GM19455 (cell line): Measurements from ENCODE around the gene RAPGEF5.
A peak's percentile ranks its signal among the peaks of the same experiment; 100 is the strongest.

ENCODE experiments used
- ATAC-seq: cut with Tn5 transposase; IDR thresholded peaks from one replicate; pipeline ENCODE4 v1.9.1; 2021; ENCODE audit not compliant: unreplicated experiment

Gene RAPGEF5

DNA sequence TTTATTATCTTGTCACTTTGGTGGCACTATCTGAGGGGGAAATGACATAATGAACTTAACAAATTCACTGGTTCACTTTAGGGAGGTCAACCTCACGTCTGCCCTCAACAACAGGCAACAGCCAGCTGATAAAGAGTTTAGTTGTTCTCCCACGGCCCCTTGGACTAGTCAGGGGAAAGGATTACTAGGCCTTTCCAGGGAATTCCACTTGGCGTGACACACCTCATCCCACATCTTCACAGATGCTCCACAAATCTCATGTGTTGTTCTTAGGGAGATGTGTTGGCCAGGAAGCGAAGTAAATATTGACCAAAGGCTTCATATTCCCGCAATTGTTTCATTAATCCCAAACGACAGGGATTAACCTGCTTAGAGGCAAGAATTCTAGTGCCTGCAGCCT lies 227.8 kb downstream of the RAPGEF5 start:
- no peak for ATAC-seq

DNA sequence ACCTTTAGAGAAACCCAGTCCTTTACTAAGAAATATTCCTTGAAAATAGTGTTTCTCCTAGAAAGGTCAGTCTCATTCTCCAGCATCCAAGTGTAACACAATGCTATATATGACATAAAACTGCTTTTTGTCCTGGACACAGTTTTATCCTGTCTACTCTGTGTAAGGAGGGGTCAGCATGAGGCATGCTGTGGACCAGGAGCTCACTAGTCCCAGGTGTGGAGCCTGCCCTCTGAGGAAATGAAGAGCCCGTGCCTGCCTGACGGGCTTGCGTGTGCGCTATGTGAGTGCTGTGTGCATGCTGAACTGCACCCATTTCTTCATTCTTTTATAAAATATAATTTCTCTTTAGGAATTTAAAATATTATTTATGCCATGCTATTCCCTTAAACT lies 228.4 kb downstream of the RAPGEF5 start:
- ATAC-seq, result no peak

DNA sequence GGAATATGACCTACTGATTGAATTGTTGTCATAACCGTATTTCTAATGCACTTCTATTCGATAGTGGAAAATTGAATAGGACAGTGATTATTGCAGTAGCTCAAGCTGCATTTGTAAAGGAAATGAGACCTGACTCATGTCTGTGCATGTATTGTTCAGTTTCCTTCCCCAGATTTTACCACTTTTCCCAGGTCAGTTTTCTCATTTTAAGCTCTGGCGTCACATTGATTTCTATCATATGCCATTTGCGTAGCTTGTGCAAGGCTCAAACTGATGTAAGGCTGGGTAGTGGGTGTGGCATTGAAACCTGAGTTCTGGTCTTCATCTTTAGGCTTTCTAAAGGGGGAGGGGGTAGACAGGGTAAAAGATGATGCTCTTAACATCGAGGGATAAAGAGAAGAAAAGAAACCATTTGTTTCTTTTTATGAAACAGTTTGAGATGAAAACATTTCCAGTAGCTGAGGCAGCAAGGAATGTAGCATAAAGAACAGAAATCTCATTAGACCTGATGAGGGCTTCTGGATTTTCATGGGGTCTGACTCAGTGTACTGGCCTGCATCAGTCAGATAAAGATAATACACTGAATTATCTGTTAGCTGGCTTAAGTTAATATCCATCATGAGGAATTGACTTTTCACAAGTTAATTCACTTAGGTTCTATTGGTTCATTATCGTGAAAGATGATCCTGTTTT lies 229.0 kb downstream of the RAPGEF5 start:
- ATAC-seq, result no peak

DNA sequence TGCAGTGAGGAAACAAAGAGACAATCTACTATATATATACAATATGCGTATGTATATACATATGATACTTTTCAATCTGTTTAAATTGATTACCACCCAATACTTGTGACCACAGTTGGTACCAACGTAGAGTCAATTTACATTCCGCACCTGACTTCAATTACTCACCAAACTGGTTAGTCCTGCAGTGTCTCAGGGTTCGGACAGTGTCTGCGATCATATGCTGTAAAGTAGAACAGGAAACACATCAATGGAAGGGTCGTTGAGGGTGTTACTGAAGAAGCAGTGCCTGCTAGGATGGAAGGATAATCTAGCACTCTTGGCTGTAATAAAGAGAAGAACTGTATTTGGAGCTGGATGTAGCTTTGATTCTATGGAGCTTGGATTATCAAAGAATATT lies 231.5 kb downstream of the RAPGEF5 start:
- ATAC-seq, result no peak

DNA sequence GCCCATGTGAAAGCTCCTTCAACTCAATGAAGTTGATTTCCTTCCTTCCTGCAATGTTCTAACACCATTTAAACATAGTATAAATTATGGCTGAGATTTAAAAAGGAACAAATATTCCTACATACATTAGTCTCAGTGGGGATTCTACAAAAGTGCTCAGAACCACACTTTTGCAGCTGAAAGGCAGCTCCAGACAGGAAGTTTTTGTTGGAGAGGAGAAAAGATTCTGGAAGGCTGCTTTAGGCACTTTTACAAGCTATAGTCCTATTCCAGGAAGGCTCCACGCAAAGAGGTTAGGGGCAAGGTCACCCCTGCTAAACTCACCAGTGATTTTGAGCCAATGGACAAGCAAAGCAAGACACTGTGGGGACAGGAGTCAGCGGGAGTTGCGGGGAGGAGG lies 232.0 kb downstream of the RAPGEF5 start:
- ATAC-seq, result no peak

DNA sequence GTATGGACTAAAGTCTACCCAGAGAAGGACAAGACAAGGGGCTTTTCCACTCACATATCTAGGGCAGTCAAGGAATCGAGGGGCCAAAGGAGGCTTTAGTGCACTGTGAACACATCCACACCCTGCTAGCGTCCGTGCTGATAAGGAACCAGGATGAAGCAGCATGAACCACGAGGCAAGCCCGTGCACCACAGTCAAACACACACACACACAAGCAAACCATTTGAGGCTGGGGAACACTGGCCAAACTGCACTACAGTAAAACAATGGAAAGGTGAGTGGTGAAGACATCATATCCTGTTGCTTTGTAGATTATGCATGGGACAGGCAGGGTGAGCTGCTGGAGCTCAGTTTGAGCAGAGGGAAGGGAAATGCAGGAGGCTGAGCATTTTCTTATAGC lies 233.8 kb downstream of the RAPGEF5 start:
- ATAC-seq, result no peak

DNA sequence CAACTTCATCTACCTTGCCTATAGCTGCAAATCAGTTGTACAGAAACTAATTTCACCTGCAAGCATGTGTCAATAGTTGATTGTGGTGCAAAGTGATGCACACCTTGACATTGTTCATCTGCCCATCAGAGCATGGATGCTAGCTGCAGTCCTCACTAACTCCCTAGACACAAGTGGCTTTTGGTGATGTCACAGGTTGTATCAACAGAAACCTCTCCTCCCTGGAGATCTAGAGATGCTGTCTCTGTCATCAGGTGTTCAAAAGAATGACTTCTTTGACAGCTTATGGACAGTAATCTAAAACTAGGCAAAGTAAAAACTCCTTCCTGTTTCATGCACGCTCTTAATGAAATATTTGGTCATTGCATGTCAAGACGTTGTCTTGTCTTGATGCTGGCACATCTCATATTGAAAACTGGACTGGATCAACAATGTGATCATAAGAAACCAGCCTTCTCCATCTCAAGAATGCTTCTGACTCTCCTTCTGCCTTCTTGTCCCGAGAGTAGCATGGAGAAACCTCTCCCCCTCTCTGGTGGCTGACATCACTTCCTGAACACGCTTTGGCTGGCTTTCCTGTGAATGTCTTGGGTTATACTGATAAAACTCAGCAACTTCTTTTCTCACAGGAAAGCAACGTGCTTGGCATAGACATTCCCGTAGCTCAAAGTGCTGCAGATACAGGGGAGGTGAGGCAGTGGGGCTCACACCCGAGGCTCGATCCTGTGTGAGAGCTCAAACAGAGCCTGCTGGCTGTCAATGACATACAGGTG lies 235.1 kb downstream of the RAPGEF5 start:
- ATAC-seq, result no peak

DNA sequence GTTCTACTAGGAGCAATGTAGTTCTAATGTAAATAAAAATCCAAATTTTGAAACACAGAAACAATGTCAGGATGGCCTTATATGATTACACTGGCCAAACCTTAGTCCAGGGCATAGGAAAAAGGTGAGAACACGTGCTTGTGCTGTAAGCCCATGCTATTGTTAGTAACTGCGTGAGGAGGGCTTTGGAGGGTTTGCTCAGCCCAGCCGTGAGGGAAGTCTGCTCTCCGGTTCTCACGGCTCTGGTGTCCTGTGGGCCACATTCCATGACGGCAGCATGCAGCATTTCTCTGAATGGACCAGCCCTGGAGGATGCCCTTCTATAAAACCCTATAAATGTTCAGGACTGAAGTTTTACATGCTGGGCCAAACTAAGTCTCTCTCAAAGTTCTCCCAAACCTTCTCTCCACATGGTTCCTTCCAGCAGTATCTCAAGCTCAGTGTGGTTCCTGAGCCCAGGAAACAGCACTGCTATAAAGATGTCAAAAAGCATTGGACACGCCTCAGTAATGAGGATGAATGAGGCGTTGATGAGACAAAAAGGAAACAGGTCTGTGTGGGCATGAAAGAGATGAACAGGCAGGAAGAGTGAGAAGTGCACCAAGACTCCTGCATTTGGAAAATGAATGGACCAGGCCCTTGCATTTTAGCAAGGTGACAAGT lies 236.4 kb downstream of the RAPGEF5 start:
- no peak for ATAC-seq

DNA sequence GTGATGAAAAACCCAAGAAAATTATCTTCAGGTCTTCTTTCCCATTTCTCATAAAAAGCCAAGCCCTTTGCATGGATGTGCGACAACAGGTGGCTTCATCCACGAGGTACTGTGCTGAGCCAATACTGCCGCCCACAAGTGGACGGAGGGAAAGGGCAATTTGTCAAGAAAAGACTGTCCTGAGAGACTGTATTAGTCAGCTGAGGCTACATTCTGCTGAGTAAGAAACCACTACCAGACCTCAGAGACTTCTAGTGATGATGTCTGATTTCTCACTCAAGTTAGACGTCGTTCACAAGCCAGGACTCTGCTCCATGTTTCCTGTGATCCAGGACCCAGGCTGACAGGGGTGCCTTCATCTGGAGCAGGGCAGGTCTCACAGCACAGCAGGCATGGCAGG lies 239.7 kb downstream of the RAPGEF5 start:
- no peak for ATAC-seq

DNA sequence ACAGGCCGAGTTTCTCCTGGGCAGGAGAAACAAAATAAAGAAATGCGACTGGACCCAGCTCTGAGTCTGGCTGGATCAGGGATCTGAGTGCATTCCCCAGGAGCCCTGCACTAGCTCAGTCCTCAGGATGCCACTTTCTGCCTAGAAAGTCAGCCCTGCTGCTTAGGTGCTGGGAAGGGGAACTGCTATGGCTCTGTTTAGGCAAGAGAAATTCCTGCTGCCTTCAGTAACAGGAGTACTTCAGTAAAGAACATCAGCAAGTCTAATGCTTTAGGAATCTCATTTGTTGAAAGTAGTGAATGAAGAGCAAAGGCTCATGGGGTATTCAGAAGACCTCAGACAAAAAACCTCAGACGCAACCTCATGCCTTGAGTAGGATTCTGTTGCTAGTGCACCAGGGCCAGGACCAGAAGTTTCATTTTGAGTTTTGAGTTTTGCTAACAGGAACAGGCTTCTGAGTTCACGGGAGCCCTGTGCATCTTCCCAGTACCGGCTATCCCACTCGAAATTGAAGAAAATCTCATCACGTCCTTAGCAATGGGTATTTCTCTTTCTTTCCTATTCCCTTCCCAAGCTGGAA lies 240.4 kb downstream of the RAPGEF5 start:
- no peak for ATAC-seq

DNA sequence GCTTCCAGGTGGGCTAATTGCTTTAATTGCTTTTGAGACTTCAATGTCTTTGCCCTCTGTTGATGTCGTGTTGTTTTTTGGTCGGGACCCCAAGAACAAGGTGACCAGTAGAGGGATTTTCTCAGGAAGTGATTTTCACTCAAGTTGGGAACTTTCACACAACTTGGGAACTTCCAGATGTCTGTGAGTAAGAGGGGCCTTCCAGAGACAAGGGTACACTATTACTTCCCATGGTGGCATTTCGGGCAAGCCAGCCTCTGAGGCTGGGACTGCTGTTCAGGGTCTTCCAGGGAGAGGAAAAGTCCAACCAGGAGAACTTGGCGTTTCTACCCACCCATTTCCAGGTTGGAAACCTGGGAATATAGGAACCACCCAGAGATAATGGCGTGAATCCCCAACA lies 241.3 kb downstream of the RAPGEF5 start:
- ATAC-seq, result no peak

DNA sequence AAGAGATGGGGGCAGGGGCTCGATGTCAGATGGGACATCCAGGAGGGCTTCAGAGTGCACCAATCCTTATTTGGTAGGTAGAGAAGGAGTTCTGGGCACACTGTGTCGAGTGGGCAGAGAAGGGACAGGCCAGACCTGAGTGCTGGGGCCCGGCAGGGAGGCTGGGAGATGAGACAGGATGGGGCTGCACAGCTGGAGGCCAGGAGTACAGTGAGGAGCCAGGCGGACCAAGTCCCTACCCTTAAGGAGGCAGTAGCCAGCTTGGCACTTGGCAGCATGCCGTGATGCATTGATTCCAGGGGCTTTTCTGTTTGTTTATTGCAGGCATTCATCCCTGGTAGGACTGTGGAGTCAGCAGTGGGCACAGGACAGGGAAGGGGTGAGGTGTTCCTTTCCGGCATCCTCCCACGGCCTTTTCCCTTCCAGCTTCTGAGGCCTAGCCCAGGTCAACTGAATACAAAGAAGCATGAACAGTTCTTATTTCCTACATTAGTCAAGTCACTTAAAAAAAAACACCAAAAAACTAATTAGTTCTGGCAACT lies 242.4 kb downstream of the RAPGEF5 start:
- ATAC-seq, result no peak

DNA sequence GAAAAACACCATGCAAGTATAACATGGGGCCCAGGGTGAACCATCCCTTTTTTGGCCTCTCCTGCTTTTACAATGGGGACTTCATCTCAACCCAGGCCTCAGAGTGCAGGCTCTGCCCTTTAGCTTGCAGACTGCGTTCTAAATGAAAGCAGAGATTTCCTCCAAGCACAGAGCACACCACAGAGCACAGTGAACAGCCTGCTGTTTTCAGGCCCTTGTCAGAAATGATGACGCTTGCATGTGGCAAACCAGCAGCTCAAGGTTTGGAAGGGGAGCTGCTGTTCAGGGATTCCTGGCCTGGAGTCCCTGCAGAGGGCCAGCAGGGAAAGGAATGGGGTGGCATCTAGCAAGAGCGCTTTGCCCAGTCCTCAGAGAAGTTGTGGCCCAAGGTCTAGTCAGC lies 243.9 kb downstream of the RAPGEF5 start:
- no peak for ATAC-seq

DNA sequence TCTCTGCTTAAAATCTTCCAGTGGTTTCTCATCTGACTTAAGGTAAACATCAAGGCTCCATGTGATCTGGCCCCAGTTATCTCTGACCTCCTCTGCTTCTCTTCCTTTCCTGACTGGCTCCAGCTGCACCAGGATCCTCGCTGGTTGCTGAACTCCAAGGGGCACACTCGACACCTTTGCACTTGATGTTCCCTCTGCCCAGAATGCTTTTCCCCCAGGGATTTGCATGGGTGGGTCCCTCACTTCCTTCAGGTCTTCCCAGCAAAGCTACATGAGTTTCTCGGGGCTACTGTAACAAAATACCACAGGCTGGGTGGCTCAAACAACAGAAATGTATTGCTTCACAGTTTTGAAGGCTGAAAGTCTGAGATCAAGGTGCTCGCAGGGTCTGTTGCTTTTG lies 245.3 kb downstream of the RAPGEF5 start:
- ATAC-seq, result no peak

DNA sequence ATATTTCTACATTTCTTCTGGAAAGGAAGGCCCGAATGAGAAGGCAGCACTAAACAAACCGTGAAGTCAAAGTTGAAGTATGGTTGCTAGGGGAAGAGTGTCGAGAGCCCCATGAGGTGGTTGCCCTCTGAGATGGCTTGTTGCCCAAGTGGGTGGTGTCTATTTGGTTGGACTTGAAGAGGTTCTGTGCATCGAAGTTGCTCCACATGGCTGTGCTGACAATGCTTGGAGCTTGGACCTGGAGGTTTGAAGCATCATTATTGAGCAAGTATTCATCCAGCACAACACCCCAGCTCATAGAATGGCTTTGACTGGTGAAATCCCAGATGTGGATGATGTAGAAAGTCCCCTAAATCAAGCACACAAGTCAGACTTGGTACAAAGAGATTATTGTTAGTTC lies 246.1 kb downstream of the RAPGEF5 start:
- ATAC-seq, result no peak

DNA sequence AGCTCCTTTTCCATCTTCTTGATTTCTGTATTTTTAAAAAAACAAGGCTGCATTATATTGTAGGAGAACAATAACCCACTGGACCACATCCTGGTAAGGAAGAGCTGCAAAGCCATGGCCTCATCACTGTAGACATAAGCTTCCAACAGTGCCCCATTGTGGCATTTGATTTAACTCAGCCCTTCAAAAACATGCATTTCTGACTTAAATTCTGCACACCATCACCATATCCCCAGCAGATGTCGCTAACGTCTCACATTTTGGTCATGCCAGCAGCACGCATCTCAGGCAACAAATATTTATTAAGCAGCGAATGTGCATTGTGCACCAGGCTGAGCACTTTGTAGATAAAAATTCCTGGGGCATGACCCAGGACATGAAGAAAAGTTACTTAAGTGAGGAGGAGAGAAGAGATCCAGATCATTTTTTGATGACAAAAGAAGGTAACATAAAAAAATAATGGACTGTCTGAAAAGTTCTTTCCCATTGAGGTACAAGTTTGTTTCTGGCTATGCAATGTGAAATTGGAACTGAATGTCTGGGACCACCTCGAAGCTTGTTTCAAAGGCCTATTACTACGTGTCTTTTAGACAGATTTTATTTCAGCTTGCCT lies 246.6 kb downstream of the RAPGEF5 start:
- peak; percentile 64 for ATAC-seq

DNA sequence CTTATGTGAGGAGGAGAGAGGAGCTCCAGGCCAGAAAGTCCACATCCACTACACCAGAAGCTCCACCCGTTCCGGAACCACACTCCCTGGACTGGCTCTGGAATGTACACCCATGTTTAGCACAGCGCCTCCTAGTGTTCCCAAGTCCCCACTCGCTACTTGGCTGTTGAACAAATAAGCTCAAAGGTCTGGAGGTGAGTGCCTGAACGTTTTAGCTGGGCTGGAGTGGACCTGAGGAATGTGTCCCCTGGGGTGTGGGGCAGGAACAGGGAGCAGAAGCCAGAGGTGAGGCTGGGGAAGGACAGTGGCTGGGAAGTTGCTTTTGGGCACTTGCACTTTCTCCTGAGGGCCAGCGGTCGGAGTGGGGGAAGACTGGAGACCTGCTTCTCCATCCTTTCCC lies 247.2 kb downstream of the RAPGEF5 start:
- ATAC-seq, result no peak

DNA sequence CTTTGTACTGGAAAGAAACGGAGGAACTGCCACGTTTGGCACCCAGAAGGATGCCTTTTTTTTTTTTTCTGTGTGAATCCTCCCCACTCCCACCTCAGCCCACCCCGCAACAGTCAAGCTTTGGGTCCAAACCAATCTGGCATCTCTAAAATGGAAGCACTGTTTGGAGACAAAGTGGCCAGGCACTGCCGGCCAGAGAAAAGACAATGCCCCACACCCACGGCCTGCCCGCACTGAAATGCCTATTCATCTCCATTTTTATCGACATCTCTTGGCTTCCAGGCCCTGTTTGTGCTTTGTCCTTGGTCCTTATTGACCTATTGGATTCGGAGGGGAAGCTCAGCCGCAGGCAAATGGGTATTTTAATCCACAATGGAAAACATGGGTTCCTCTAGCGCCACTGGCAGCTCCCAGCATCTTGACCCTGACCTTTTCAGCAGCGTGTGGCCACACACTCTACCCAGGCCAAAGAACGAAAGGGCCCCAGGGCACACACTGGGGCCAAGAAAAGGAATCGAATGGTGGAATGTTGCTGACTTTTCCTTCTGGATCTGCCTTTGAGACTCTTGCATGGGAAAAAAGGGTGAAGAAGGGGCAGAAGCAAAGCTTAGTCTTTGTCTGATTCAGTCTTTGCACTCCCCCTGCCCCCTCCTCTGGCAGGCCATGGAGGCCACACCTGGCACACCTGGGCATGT lies 248.7 kb downstream of the RAPGEF5 start:
- no peak for ATAC-seq

DNA sequence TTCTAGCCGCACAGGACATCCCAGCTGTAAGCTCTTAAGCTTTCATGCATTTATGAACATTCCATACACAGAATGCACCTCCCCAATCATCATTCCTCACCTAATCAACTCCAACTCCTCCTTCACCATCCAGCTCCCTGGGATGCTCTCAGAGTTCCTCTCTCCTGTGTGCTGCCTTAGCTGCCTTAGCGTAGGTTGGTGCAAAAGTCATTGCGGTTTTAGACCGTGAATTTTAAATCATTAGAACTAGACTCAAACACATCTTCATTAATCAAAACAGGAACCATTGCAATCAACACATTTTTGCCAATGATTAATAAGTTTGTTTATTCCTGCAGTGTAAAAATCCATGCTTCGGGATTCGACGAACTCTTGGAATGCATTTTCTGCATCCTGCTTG lies 251.4 kb downstream of the RAPGEF5 start:
- ATAC-seq, result no peak
